Measurements from ENCODE around the gene CFAP99.

Gene CFAP99

GRCh38 chr4:2388429-2389182 lies 30.1 kb upstream of the CFAP99 start:
- no peak for TF ChIP-seq FOXP2 (optimal IDR thresholded peaks at IDR 0.05; ENCODE audit: borderline replicate concordance, extremely low read depth, extremely low read length, insufficient read depth)
- TF ChIP-seq SIN3A (IDR thresholded peaks at IDR 0.05; ENCODE audit: borderline replicate concordance, insufficient read depth, low read length), result no peak
- TF ChIP-seq POLR2AphosphoS5 (IDR thresholded peaks at IDR 0.05; ENCODE audit: low read depth, low read length), result no peak
- TF ChIP-seq TAF1 (IDR thresholded peaks at IDR 0.05; ENCODE audit: borderline replicate concordance, insufficient read depth, low read length), result no peak
- no peak for TF ChIP-seq REST (IDR thresholded peaks at IDR 0.05; ENCODE audit: insufficient read depth in 1 of 2, low read depth in 2 of 2, low read length in 2 of 2)

GRCh38 chr4:2389691-2390090 lies 29.1 kb upstream of the CFAP99 start:
- no peak for TF ChIP-seq TAF1 (IDR thresholded peaks at IDR 0.05; ENCODE audit: borderline replicate concordance, insufficient read depth, low read length)
- no peak for TF ChIP-seq SIN3A (IDR thresholded peaks at IDR 0.05; ENCODE audit: borderline replicate concordance, insufficient read depth, low read length)
- TF ChIP-seq POLR2AphosphoS5 (IDR thresholded peaks at IDR 0.05; ENCODE audit: low read depth, low read length), result no peak
- TF ChIP-seq FOXP2 (optimal IDR thresholded peaks at IDR 0.05; ENCODE audit: borderline replicate concordance, extremely low read depth, extremely low read length, insufficient read depth), result no peak
- TF ChIP-seq REST (IDR thresholded peaks at IDR 0.05; ENCODE audit: insufficient read depth in 1 of 2, low read depth in 2 of 2, low read length in 2 of 2), result no peak

- TF ChIP-seq FOXP2 (optimal IDR thresholded peaks at IDR 0.05; ENCODE audit: borderline replicate concordance, extremely low read depth, extremely low read length, insufficient read depth), result no peak
- no peak for TF ChIP-seq POLR2AphosphoS5 (IDR thresholded peaks at IDR 0.05; ENCODE audit: low read depth, low read length)
- no peak for TF ChIP-seq TAF1 (IDR thresholded peaks at IDR 0.05; ENCODE audit: borderline replicate concordance, insufficient read depth, low read length)
- TF ChIP-seq REST (IDR thresholded peaks at IDR 0.05; ENCODE audit: insufficient read depth in 1 of 2, low read depth in 2 of 2, low read length in 2 of 2), result no peak
Observed at GRCh38 chr4:2390146-2390545, 28.6 kb upstream of the CFAP99 start.

DNA sequence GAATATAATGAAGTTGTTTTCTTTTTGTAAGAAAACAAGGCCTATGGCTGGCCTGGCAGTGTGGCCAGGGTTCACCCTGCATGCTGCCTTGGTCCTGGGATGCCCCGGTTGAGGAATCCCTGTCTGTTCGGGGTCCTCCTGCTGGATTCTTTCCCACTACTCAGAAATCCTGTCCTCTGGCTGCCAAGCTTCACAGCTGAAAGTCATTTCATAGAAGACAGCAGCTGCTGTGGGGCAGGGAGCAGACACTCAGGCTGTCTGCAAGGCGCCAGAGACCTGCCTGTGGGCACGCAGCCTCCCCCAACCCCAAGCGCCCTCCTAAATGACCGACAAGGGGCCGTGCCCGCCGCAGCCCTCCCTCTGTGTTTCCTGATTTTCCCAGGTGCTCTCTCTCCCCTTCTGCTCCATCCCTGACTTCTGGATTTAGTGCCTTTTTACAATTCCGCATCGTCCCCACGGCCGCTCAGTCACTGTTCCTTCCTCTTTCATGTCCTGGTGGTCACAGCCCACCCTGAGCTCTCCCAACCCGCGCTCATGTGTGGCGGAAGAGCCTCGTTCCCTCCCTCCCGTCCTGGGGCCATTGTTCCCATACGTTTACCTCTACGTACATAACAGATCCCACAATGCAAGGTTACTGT lies 27.9 kb upstream of the CFAP99 start:
- TF ChIP-seq SIN3A (IDR thresholded peaks at IDR 0.05; ENCODE audit: borderline replicate concordance, insufficient read depth, low read length), result no peak
- no peak for TF ChIP-seq TAF1 (IDR thresholded peaks at IDR 0.05; ENCODE audit: borderline replicate concordance, insufficient read depth, low read length)
- no peak for TF ChIP-seq REST (IDR thresholded peaks at IDR 0.05; ENCODE audit: insufficient read depth in 1 of 2, low read depth in 2 of 2, low read length in 2 of 2)
- TF ChIP-seq FOXP2 (optimal IDR thresholded peaks at IDR 0.05; ENCODE audit: borderline replicate concordance, extremely low read depth, extremely low read length, insufficient read depth), result no peak
- TF ChIP-seq POLR2AphosphoS5 (IDR thresholded peaks at IDR 0.05; ENCODE audit: low read depth, low read length), result no peak
